Activated CD8-positive, alpha-beta memory T cell treated with anti-CD3 and anti-CD28 coated beads for 4 hours (primary cell): Measurements from ENCODE around the gene CIRBP.

Experiments used
- DNase-seq, 2 donors: peaks; one replicate each; pipeline ENCODE4 v3.0.0-alpha.2; 2020; ENCODE audit warnings: low read depth in 2 of 2

Gene CIRBP

GRCh38 chr19:1230783-1231489 lies 38.2 kb upstream of the CIRBP start:
- no peak for DNase-seq

GRCh38 chr19:1231729-1232637 lies 37.1 kb upstream of the CIRBP start:
- no peak for DNase-seq

GRCh38 chr19:1232652-1233072 lies 36.5 kb upstream of the CIRBP start:
- DNase-seq, result no peak

GRCh38 chr19:1233115-1233667 lies 35.9 kb upstream of the CIRBP start:
- no peak for DNase-seq

- DNase-seq, result no peak
These were observed 34.8 kb upstream of the CIRBP start for GRCh38 chr19:1234051-1234954.

- DNase-seq, result no peak
These were observed 34.2 kb upstream of the CIRBP start for GRCh38 chr19:1234955-1235380.

GRCh38 chr19:1235625-1236538 lies 33.2 kb upstream of the CIRBP start:
- DNase-seq, result no peak

GRCh38 chr19:1236576-1236975 lies 32.6 kb upstream of the CIRBP start:
- no peak for DNase-seq

GRCh38 chr19:1237027-1237659 lies 32.0 kb upstream of the CIRBP start:
- no peak for DNase-seq

- DNase-seq, result no peak
These were observed 31.3 kb upstream of the CIRBP start, which contains the start of gene CBARP for GRCh38 chr19:1237754-1238368. Gene CBARP, minus strand, starts transcription at chr19:1238005. Its CDS starts 1,905 bp downstream, at chr19:1236100.

- no peak for DNase-seq
These were observed 30.5 kb upstream of the CIRBP start for GRCh38 chr19:1238369-1239303.

GRCh38 chr19:1239420-1239795 lies 29.7 kb upstream of the CIRBP start:
- no peak for DNase-seq

GRCh38 chr19:1239796-1240737 lies 29.1 kb upstream of the CIRBP start:
- peak; percentile 85 to 93 for DNase-seq

GRCh38 chr19:1240925-1241324 lies 28.2 kb upstream of the CIRBP start:
- DNase-seq, result no peak

GRCh38 chr19:1241417-1242095 lies 27.6 kb upstream of the CIRBP start, which contains the start of gene ATP5F1D:
Gene ATP5F1D, plus strand, starts transcription at chr19:1241751. Its CDS starts 100 bp downstream, at chr19:1241851.
- DNase-seq, result peak; percentile 83 to 91
